GM18873 (cell line): ENCODE measurements around the gene REEP3.
"Not testable (repeated sequence)": the region's sequence is repeated elsewhere in the genome, so short reads cannot be mapped to it uniquely, and the experiment has no call there.

Source experiments
- ATAC-seq: cut with Tn5 transposase; IDR thresholded peaks from one replicate; pipeline ENCODE4 v1.9.1; 2021; ENCODE audit warnings: mild to moderate bottlenecking, moderate library complexity, moderate number of reproducible peaks; ENCODE audit not compliant: unreplicated experiment, low FRiP score

REEP3 gene

GRCh38 chr10:63544418-63544817 lies 23.2 kb downstream of the REEP3 start:
- ATAC-seq: no peak

GRCh38 chr10:63547628-63548360 lies 26.6 kb downstream of the REEP3 start:
- ATAC-seq: no peak

DNA sequence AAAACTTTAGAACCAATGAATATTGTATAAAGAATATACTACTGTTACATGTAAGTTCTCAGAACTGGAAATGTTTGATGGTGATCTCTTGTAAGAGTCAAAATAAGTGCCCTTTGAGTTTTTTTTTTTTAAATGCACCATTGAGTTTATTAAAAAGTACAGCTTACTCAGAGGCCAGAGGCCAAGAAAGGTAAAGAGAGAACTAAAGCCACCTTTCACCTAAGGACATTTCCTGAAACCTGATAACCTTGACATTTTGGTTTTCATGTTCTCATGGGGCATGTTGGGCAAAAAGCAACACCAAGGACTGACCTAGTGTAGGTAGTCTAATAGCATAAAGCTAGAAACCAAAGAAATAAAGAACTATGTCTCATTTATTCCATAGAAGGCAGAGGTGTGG lies 27.7 kb downstream of the REEP3 start:
- ATAC-seq: no peak

- no peak for ATAC-seq
Measured at GRCh38 chr10:63549810-63550209, 28.6 kb downstream of the REEP3 start.

- no peak for ATAC-seq
Measured at GRCh38 chr10:63553031-63553430, 31.8 kb downstream of the REEP3 start.

- no peak for ATAC-seq
Measured at GRCh38 chr10:63553473-63553872, 32.3 kb downstream of the REEP3 start.

DNA sequence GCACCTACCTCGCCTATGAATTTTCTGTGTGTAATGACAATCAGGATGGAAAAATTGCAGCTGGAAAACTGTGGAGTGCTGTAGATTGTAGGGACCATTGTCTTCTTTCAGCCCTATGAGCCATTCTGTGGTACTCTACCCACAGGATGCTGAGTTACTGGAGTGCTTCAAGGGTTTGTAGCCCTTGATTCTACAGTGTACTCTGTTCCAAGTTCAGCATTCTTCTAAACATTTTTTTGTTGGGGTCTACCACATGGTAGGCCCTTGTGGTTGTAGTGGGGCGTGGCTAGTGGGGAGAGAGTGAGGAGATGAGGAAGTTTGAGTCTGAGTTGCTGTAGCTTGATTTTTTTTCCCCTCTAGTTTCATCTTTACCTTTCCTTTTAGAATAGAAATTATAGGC lies 33.5 kb downstream of the REEP3 start:
- ATAC-seq: no peak

DNA sequence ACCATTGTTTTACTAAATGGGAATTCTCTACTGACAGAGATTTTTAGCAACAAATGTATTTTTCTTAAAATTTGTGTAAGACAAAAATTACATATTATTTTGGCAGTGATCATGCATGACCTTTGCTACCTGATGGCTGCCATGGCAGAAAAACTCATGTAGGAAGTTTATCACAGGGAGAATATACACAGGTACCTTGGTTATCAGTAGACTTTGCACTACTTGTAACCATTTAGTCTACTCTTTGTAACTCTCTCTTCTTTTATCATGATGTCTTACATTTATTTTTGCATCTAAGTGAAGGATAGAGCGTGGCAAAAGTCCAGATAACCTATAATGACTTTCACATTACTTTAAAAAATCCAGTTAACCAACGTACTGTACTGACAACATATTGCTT lies 34.1 kb downstream of the REEP3 start:
- ATAC-seq: no peak

GRCh38 chr10:63558132-63558784 lies 37.1 kb downstream of the REEP3 start:
- no peak for ATAC-seq

DNA sequence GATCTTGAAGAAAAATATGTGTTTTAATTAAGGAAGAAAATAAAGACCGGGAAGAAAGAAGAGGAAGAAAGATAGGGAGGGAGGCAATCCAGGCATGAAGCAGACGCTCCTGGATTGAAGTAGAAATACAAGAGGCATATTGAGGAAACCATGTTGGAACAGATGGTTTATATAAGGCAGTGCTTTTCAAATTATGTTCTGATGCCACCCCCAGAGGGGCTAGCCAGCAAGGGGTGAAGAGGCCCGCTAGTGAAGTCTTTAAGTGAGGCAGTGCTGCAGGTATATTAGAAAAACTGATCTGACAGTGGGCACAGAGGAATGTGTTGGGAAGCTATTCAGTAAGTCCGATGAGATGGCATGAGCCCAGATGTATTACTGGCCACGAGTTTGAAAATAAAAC lies 40.1 kb downstream of the REEP3 start:
- ATAC-seq: no peak

DNA sequence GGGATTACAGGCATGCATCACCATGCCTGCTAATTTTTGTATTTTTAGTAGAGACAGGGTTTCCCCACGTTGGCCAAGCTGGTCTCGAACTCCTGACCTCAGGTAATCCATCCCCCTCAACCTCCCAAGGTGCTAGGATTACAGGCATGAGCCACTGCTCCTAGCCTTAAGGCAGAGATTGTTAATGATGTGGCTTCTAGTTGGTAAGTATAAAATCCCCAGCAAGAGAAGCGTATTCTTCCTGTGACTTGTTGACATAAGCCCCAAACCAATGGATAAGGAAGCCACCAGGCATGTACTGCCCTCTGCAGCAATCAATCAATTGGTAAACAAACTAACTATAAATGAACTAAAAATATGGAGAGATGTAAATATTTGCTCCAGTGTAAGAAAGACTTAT lies 41.2 kb downstream of the REEP3 start:
- ATAC-seq: no peak

DNA sequence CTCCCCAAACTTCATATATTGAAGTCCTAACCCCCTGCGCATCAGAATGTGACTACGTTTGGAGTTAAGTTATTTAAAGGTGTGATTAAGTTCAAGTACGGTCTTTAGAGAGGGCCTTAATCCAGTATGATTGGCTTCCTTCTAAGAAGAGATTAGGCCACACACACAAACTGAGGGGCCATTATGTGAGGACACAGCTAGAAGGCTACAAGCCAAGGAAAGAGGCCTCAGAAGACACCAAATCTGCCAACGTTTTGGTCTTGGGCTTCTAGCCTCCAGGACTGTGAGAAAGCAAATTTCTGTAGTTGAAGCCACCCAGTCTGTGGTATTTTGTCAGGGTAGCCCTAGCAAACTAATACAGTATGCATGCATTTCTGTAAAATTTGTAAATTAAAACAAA lies 41.7 kb downstream of the REEP3 start:
- no peak for ATAC-seq

DNA sequence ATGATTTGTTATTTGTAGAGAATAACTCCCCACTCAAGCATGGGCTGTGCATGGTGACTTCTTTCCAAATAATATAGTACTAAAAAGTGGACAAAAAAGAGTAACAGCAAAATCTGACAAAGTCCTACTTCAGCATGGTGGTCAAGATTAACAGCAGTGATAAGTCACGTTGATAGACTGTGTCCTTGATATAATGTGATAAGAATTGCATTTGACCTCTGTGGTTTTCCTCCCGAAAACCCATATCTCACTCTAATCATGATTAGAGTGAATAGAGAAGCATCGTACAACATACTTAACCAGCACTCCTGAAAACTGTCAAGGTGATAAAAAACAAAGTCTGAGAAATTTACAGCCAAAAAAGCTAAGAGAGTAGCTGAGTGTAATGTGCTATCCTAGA lies 42.4 kb downstream of the REEP3 start:
- no peak for ATAC-seq

GRCh38 chr10:63564731-63565130 lies 43.5 kb downstream of the REEP3 start:
- not testable (repeated sequence) for ATAC-seq

- no peak for ATAC-seq
Measured at GRCh38 chr10:63573068-63573697, 52.0 kb downstream of the REEP3 start.

DNA sequence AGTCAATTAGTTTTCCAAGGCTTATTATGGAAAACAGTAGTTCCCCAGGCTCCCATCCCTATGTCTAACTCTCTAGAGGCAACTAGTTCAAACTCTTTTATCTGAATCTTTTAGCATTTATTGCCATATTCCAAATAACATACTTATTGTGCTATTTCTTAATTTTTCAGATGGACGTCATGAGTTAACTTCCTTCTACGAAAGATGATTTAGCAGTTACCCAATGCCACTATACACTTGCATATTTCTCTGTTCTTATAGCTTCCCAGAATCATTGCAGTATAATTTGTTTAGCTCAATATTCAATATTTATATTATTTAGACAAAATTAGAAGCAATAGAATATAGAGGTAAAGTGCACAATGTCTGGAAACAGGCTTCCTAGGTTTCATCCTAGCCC lies 52.8 kb downstream of the REEP3 start:
- no peak for ATAC-seq

DNA sequence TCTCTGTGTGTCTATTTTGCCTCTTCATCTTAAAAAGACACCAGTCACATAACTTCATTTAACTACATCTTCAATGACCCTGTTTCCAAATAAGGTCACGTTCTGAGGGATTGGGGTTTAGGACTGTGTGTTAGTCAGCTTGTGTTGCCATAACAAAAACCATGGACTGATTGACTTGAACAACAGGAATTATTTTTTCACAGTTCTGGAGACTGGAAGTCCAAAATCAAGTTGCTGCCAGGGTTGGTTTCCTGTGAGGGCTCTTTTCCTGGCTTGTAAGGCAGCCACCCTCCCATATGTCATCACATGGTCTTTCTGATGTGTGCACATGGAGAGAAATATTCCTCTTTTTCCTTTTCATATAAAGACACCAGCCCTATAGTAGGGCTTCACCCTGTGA lies 55.3 kb downstream of the REEP3 start:
- no peak for ATAC-seq

- no peak for ATAC-seq
Measured at GRCh38 chr10:63578501-63578900, 57.3 kb downstream of the REEP3 start.

GRCh38 chr10:63579371-63580014 lies 58.3 kb downstream of the REEP3 start:
- ATAC-seq: no peak

- ATAC-seq: no peak
Measured at GRCh38 chr10:63582690-63583089, 61.5 kb downstream of the REEP3 start.

- no peak for ATAC-seq
Measured at GRCh38 chr10:63583397-63583796, 62.2 kb downstream of the REEP3 start.
